DOHH2 (cell line): ENCODE data around the gene TNNI2.

Experiments used
- H3F3A ChIP-seq: fragments of 200-600 bp; sonication (generic), shearing (Covaris generic); 2 replicates; pipeline ENCODE4 v1.6.0; 2016; ENCODE audit warnings: antibody characterized with exemption, mild to moderate bottlenecking; ENCODE audit not compliant: control insufficient read depth, insufficient read depth
- H3K27ac ChIP-seq: fragments of 200-600 bp; sonication (generic); 2 replicates; pipeline ENCODE4 v1.5.1; 2014; ENCODE audit warnings: low read depth, mild to moderate bottlenecking, low read length, moderate library complexity
- H3K27me3 ChIP-seq: fragments of 200-600 bp; sonication (generic); 2 replicates; pipeline ENCODE4 v1.6.1; 2014; ENCODE audit warnings: mild to moderate bottlenecking, low read length, mixed read lengths; ENCODE audit not compliant: control insufficient read depth
- H3K36me3 ChIP-seq: fragments of 200-600 bp; sonication (generic); 2 replicates; pipeline ENCODE4 v1.6.1; 2014; ENCODE audit warnings: mild to moderate bottlenecking, low read length, moderate library complexity, mixed read lengths; ENCODE audit not compliant: control insufficient read depth
- H3K4me1 ChIP-seq: fragments of 200-600 bp; sonication (generic); 2 replicates; pipeline ENCODE4 v1.6.1; 2014; ENCODE audit warnings: mild to moderate bottlenecking, low read length, mixed read lengths; ENCODE audit not compliant: control insufficient read depth
- H3K4me2 ChIP-seq: fragments of 200-600 bp; sonication (generic); 2 replicates; pipeline ENCODE4 v1.6.0; 2014; ENCODE audit warnings: mild to moderate bottlenecking, low read length, moderate library complexity
- H3K4me3 ChIP-seq: fragments of 200-600 bp; sonication (generic); 2 replicates; pipeline ENCODE4 v1.5.1; 2014; ENCODE audit warnings: mild to moderate bottlenecking, low read length, mixed read lengths
- H3K79me2 ChIP-seq: fragments of 200-600 bp; sonication (generic); 2 replicates; pipeline ENCODE4 v1.6.1; 2014; ENCODE audit warnings: mild to moderate bottlenecking, low read length, mixed read lengths; ENCODE audit not compliant: control insufficient read depth
- H3K9me2 ChIP-seq: fragments of 200-600 bp; sonication (generic); replicated peaks from 2 replicates; pipeline ENCODE4 v1.6.1; 2014; ENCODE audit warnings: mild to moderate bottlenecking, low read length, mixed read lengths; ENCODE audit not compliant: control insufficient read depth
- H3K9me3 ChIP-seq: fragments of 200-600 bp; sonication (generic); 2 replicates; pipeline ENCODE4 v1.6.1; 2014; ENCODE audit warnings: antibody characterized with exemption, low read length, mixed read lengths; ENCODE audit not compliant: control insufficient read depth, insufficient read depth
- H4K20me1 ChIP-seq: fragments of 200-600 bp; sonication (generic); 2 replicates; pipeline ENCODE4 v1.6.0; 2014; ENCODE audit warnings: low read depth, mild to moderate bottlenecking, antibody characterized with exemption, low read length, moderate library complexity; ENCODE audit not compliant: control insufficient read depth, insufficient read depth
- EZH2phosphoT487 ChIP-seq: fragments of 200-600 bp; sonication (generic); IDR thresholded peaks from 2 replicates; pipeline ENCODE4 v1.6.1; 2017; ENCODE audit warnings: borderline replicate concordance, mild to moderate bottlenecking, antibody characterized with exemption, low read length, moderate library complexity, mixed read lengths
- TF ChIP-seq, protein P1 (sequence below): fragments of 200-600 bp; sonication (generic); IDR thresholded peaks from one replicate; pipeline ENCODE4 v1.5.1; 2014; ENCODE audit warnings: antibody characterized with exemption, mild to moderate bottlenecking, low read depth, low read length; ENCODE audit not compliant: poor library complexity, severe bottlenecking

The TNNI2 gene

DNA sequence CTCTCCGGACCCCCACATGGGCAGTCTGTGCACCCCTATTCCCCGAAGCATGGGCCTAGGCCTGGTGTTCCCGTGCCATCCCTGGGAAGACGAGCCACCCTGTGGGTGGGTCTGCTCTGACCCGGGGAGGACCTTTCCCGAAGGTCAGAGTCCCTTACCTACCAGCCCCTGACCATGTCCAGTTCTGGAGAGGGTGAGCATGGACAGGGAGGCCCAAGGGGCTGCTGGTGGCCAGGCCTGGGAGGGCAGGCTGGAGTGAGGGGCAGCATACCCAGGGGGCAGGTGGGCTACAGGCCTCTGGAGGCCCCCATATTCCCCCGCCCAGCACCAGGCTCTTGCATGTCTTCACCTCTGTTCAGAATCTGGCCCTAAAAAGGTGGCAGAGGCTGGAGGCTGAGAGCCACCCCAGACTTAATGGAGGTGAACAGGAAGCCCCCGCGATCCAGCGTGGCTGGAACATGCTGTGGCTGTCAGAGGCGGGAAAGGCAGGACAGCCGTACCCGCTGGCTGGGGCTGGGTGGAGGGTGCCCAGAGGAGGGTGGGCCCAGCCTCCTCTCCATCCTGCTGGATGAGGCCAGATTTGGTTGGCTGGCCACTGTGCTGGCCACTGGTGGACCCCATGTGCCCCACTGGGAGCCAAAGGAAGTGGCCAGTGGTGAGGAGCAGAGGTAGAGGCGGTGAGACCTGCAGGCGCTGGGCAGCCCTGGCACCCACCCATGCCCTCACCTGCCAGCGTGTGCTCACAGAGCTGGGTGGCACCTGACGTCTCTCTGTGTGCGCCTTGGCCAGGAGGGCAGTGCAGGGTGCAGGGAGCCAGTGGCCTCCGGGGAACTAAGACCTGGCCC lies 15.2 kb upstream of the TNNI2 start:
- Histone ChIP-seq H3K27ac (no peak overlapping the region), H3K4me1 (no peaks in the 10 kb centered on the region), H3F3A (no peaks in the 10 kb centered on the region), H3K36me3 (no peaks in the 10 kb centered on the region), H4K20me1 (no peaks in the 10 kb centered on the region), H3K9me2 (no peaks in the 10 kb centered on the region), H3K4me2 (no peak overlapping the region), H3K4me3 (no peak overlapping the region), H3K79me2 (no peaks in the 10 kb centered on the region), H3K27me3 (no peaks in the 10 kb centered on the region), H3K9me3 (no peaks in the 10 kb centered on the region)
- TF ChIP-seq EZH2phosphoT487: no peak
- TF ChIP-seq, protein P1, sequence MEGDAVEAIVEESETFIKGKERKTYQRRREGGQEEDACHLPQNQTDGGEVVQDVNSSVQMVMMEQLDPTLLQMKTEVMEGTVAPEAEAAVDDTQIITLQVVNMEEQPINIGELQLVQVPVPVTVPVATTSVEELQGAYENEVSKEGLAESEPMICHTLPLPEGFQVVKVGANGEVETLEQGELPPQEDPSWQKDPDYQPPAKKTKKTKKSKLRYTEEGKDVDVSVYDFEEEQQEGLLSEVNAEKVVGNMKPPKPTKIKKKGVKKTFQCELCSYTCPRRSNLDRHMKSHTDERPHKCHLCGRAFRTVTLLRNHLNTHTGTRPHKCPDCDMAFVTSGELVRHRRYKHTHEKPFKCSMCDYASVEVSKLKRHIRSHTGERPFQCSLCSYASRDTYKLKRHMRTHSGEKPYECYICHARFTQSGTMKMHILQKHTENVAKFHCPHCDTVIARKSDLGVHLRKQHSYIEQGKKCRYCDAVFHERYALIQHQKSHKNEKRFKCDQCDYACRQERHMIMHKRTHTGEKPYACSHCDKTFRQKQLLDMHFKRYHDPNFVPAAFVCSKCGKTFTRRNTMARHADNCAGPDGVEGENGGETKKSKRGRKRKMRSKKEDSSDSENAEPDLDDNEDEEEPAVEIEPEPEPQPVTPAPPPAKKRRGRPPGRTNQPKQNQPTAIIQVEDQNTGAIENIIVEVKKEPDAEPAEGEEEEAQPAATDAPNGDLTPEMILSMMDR: no peak

DNA sequence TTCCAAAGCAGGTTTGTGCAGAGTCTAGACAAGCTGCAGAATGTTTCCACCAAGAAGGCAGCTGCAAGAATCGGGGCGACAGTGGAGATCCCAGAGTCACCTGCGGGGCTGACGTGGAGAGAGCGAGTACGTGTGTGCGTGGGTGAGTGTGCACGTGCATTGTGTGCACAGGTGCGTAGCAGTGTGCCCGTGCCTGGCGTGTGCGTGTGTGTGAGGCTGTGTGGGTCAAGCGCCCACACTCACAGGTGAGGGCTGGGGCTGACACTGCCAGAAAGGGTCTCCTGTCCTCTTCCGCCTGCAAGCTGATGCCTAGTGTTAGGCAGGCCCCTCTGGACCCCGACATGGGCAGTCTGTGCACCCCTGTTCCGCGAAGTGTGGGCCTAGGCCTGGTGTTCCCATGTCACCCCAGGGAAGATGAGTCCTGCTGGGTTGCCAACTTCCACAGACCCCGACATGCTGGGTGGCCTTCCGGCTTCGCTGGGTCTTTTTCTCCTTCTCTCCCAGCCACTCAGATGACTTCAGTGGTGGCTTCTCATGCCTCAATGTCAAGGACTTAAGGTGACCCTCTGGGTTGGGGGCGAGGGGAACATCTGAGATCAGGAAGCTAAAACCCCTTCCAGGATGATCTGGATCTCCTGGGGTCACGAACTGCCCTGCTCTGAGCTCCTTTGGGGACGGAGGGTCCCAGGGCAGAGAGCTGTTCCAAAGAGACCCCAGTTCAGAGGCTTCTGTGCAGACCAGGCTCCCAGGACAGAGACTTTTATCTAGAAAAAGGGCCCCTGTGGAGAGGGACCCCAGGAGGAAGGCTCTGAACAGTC lies 14.4 kb upstream of the TNNI2 start:
- no peak for TF ChIP-seq EZH2phosphoT487
- TF ChIP-seq, protein P1: no peak

GRCh38 chr11:1825039-1825740 lies 13.6 kb upstream of the TNNI2 start:
- Histone ChIP-seq H3K79me2 (no peaks in the 10 kb centered on the region), H3K27ac (no peak overlapping the region), H3K27me3 (no peaks in the 10 kb centered on the region), H3K4me1 (no peaks in the 10 kb centered on the region), H3K9me2 (no peaks in the 10 kb centered on the region), H3K4me2 (no peak overlapping the region), H3F3A (no peaks in the 10 kb centered on the region), H3K9me3 (no peaks in the 10 kb centered on the region), H3K36me3 (no peaks in the 10 kb centered on the region), H4K20me1 (no peaks in the 10 kb centered on the region), H3K4me3 (no peak overlapping the region)
- no peak for TF ChIP-seq EZH2phosphoT487
- TF ChIP-seq, protein P1: peak; percentile 73

More for the DNA sequence above, 14.4 kb upstream of the TNNI2 start:
- H3K27me3 ChIP-seq: no peaks in the 10 kb centered on the region
- H3F3A ChIP-seq: no peaks in the 10 kb centered on the region
- H3K36me3 ChIP-seq: no peaks in the 10 kb centered on the region
- H3K79me2 ChIP-seq: no peaks in the 10 kb centered on the region
- H3K4me1 ChIP-seq: no peaks in the 10 kb centered on the region
- H4K20me1 ChIP-seq: no peaks in the 10 kb centered on the region
- H3K9me3 ChIP-seq: no peaks in the 10 kb centered on the region
- no peak overlapping the region for H3K4me2 ChIP-seq
- no peak overlapping the region for H3K27ac ChIP-seq
- no peak overlapping the region for H3K4me3 ChIP-seq
- no peaks in the 10 kb centered on the region for H3K9me2 ChIP-seq
